CD4-positive, alpha-beta T cell treated with Interleukin-17A for 1 hour (primary cell): ENCODE data around the gene SPATA12.

Experiments used
- DNase-seq: peaks from one replicate; pipeline ENCODE4 v3.0.0-alpha.2; 2020

SPATA12 gene

DNA sequence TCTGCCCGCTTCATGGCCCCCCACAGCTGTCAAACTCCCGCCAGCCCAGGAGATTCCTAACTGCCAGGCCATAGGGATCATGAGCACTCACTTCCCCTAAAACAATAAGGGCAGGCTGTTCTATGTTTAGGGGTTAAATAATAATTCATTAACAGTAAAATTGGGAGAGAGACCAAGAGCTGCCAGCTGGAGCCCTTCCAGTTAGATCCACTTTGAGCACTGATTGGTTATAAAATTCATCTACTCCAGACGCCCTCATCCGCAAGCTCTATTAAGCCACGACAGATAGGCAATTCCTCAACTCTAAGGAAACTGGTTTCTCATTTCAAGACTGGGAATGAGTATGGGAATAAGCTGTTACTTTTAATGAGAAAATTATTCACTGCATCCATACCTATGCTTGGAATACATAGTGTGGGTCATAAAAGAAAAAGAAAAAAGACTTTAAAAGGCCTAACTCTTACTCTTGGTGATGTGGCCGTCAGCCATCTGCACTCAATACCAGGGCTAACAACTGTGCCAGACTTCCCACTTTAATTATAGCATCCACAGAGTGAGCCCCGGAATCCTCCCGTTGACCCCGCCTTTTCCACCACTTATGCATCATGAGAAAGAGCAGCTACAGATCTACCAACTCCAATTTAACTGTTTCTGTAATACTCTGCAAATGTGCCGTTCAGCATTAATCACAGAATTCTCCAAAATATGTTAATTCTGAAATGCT is 60.1 kb downstream of the SPATA12 start:
- DNase-seq, result no peak
